GM23248 (cell line): ENCODE measurements around the gene HOXC9.

Experiments used
- EZH2 ChIP-seq: fragments of 200-600 bp; sonication (generic); IDR thresholded peaks from 2 replicates; pipeline ENCODE4 v1.6.1; 2018; ENCODE audit warnings: antibody characterized with exemption, mild to moderate bottlenecking; ENCODE audit not compliant: insufficient read depth, poor library complexity, severe bottlenecking
- EZH2phosphoT487 ChIP-seq: fragments of 200-600 bp; sonication (generic); IDR thresholded peaks from 2 replicates; pipeline ENCODE4 v1.6.1; 2018; ENCODE audit warnings: antibody characterized with exemption, moderate library complexity, mild to moderate bottlenecking, low read depth; ENCODE audit not compliant: insufficient read depth

DNA sequence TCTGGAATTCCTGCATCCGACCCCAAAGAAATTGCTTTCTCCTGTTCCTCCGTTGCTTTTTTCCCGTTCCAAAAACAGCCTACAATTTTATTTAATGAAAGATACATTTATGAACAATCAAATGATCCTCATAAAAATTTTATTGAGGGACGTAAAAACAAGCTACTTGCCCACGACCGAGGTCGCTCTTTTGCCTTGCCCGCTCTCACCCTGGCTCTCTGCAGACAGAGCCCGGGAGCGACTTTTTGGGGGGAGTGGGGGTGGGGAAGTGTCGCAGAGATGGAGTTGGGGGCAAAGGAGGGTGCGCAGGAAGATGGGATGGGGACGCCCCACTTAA, 1.1 kb upstream of the HOXC9 start:
- TF ChIP-seq EZH2phosphoT487 (no peak), EZH2 (no peak)
